ENCODE results near the gene LRRC8A.

LRRC8A gene

DNA sequence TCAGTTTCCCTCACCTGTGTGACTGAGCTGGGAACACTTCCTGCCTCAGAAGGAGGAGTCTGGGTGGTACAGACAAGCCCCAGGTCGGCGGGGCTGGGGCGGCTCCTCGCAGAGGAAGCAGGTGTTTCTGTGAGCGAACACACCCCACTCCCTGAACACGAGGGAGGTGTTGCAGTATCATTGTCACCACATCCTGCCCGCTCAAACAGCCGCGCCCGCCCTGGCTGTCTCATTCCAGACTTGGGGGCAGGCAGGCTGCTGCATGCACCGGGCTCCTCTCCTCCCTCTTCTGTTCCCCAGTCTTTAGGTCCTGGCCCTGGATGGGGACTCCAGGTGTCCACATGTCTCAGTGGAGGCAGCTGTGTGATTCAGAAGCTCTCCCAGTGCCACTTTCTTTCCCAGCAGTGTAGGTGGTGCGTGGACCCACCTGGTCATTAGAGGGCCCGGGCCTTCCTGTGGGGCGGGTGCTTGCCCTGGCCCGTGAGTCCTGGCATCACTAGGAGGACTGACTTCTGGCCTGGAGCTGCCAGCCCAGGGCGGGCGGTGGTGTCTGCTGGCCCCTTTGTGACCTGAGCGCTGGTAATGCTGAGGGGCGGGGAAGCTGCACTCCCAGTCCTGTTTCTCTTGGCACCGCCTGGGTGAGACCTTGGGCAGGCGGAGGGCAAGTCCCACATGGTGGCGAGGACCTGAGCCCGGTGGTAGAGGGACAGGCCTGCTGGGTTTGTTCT lies 20.6 kb downstream of the LRRC8A start:
- no peak overlapping the region for H3K9ac ChIP-seq (ENCODE audit: low read length)
- H4K91ac ChIP-seq (ENCODE audit: low read depth, low read length) = no peak overlapping the region
- H2BK120ac ChIP-seq (ENCODE audit: insufficient read depth, low read length, poor library complexity) = no peak overlapping the region
- no peaks in the 10 kb centered on the region for H3K79me1 ChIP-seq (ENCODE audit: low read length)
- WGBS (ENCODE audit: extremely low coverage, insufficient coverage, insufficient read length) = no CpG with 5 or more reads among the region's 23 CpGs
- H4K12ac ChIP-seq (ENCODE audit: low read depth, low read length) = no peak overlapping the region
- no peak overlapping the region for H3K18ac ChIP-seq (ENCODE audit: low read length)
- H3K4me2 ChIP-seq (ENCODE audit: low read length) = no peak overlapping the region
- DNase-seq = no peak
- no peaks in the 10 kb centered on the region for H3K79me2 ChIP-seq (ENCODE audit: control insufficient read depth, insufficient read depth, low read length, poor library complexity)
- no peak overlapping the region for H3K4me3 ChIP-seq (ENCODE audit: low read depth, low read length)
- H3K9me3 ChIP-seq (ENCODE audit: insufficient read depth, low read depth, low read length) = no peaks in the 10 kb centered on the region
- no peak overlapping the region for H2AK5ac ChIP-seq (ENCODE audit: low read length)
- H3K27ac ChIP-seq (ENCODE audit: low read depth, low read length) = no peak overlapping the region
- H3K14ac ChIP-seq (ENCODE audit: low read length) = no peak overlapping the region
- H2BK12ac ChIP-seq (ENCODE audit: low read length) = no peak overlapping the region
- no peak overlapping the region for H4K8ac ChIP-seq (ENCODE audit: low read depth, low read length)
- H2BK5ac ChIP-seq (ENCODE audit: low read depth, low read length, poor library complexity) = no peak overlapping the region
- no peak overlapping the region for H3K23ac ChIP-seq (ENCODE audit: low read length)
- H3K4ac ChIP-seq (ENCODE audit: low read depth, low read length) = no peak overlapping the region
- no peak overlapping the region for H2AFZ ChIP-seq (ENCODE audit: insufficient read depth, low read length, poor library complexity)
- H3K36me3 ChIP-seq (ENCODE audit: control insufficient read depth in 1 of 2, insufficient read depth in 2 of 2, low read length in 2 of 2) = peaks cover 36 to 46% of the 10 kb centered on the region in 2 experiments
- H3K27me3 ChIP-seq (ENCODE audit: insufficient read depth, low read length) = no peaks in the 10 kb centered on the region
- H3K4me1 ChIP-seq (ENCODE audit: control insufficient read depth in 1 of 2, insufficient read depth in 2 of 2, low read length in 2 of 2) = peaks cover 2 to 4% of the 10 kb centered on the region in 2 experiments

DNA sequence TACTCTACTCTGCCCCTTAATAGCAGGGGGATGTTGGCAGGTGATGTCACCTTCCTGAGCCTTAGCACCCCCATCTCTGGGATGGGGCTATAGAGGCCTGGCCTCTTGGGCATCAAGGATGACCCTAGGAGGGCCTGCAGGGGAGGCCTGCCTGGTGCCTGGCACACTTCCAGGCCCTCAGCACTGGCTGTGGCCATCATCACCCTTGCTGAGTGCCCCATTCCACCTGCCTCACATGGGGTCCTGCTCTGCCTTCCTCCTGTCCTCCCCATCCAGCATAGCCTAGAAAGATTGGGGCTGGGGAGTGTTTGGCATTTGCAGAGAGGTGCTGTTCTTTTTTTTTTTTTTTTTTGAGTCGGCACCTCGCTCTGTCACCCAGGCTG lies 21.1 kb downstream of the LRRC8A start:
- H2BK5ac ChIP-seq (ENCODE audit: low read depth, low read length, poor library complexity) = no peak overlapping the region
- DNase-seq = no peak

GRCh38 chr9:128903871-128904620 lies 22.1 kb downstream of the LRRC8A start:
- no peak overlapping the region for H3K18ac ChIP-seq (ENCODE audit: low read length)
- no peak overlapping the region for H3K4me3 ChIP-seq (ENCODE audit: low read depth, low read length)
- DNase-seq = no peak
- H3K4me2 ChIP-seq (ENCODE audit: low read length) = no peak overlapping the region
- H2BK5ac ChIP-seq (ENCODE audit: low read depth, low read length, poor library complexity) = no peak overlapping the region
- peaks cover 42 to 51% of the 10 kb centered on the region in 2 experiments for H3K36me3 ChIP-seq (ENCODE audit: control insufficient read depth in 1 of 2, insufficient read depth in 2 of 2, low read length in 2 of 2)
- H3K27ac ChIP-seq (ENCODE audit: low read depth, low read length) = no peak overlapping the region
- no peaks in the 10 kb centered on the region for H3K79me2 ChIP-seq (ENCODE audit: control insufficient read depth, insufficient read depth, low read length, poor library complexity)
- no peak overlapping the region for H4K8ac ChIP-seq (ENCODE audit: low read depth, low read length)
- H2AFZ ChIP-seq (ENCODE audit: insufficient read depth, low read length, poor library complexity) = no peak overlapping the region
- peaks cover 2 to 4% of the 10 kb centered on the region in 2 experiments for H3K4me1 ChIP-seq (ENCODE audit: control insufficient read depth in 1 of 2, insufficient read depth in 2 of 2, low read length in 2 of 2)
- H2BK12ac ChIP-seq (ENCODE audit: low read length) = no peak overlapping the region
- H3K27me3 ChIP-seq (ENCODE audit: insufficient read depth, low read length) = no peaks in the 10 kb centered on the region
- H3K14ac ChIP-seq (ENCODE audit: low read length) = no peak overlapping the region
- no peak overlapping the region for H3K4ac ChIP-seq (ENCODE audit: low read depth, low read length)
- H2AK5ac ChIP-seq (ENCODE audit: low read length) = no peak overlapping the region
- H4K12ac ChIP-seq (ENCODE audit: low read depth, low read length) = no peak overlapping the region
- H4K91ac ChIP-seq (ENCODE audit: low read depth, low read length) = no peak overlapping the region
- H3K9me3 ChIP-seq (ENCODE audit: insufficient read depth, low read depth, low read length) = peaks cover 5% of the 10 kb centered on the region
- H3K79me1 ChIP-seq (ENCODE audit: low read length) = no peaks in the 10 kb centered on the region
- H3K23ac ChIP-seq (ENCODE audit: low read length) = no peak overlapping the region
- H2BK120ac ChIP-seq (ENCODE audit: insufficient read depth, low read length, poor library complexity) = no peak overlapping the region
- no CpG with 5 or more reads among the region's 10 CpGs for WGBS (ENCODE audit: extremely low coverage, insufficient coverage, insufficient read length)
- no peak overlapping the region for H3K9ac ChIP-seq (ENCODE audit: low read length)

More for the DNA sequence above, 21.1 kb downstream of the LRRC8A start:
- Histone ChIP-seq H3K36me3 (ENCODE audit: control insufficient read depth in 1 of 2, insufficient read depth in 2 of 2, low read length in 2 of 2) (peaks cover 41 to 51% of the 10 kb centered on the region in 2 experiments), H3K4me2 (ENCODE audit: low read length) (no peak overlapping the region), H3K23ac (ENCODE audit: low read length) (no peak overlapping the region), H2AK5ac (ENCODE audit: low read length) (no peak overlapping the region), H3K79me1 (ENCODE audit: low read length) (no peaks in the 10 kb centered on the region), H3K14ac (ENCODE audit: low read length) (no peak overlapping the region), H3K4me1 (ENCODE audit: control insufficient read depth in 1 of 2, insufficient read depth in 2 of 2, low read length in 2 of 2) (peaks cover 2 to 4% of the 10 kb centered on the region in 2 experiments), H3K4ac (ENCODE audit: low read depth, low read length) (no peak overlapping the region), H3K4me3 (ENCODE audit: low read depth, low read length) (no peak overlapping the region), H4K91ac (ENCODE audit: low read depth, low read length) (no peak overlapping the region), H4K8ac (ENCODE audit: low read depth, low read length) (no peak overlapping the region), H3K27ac (ENCODE audit: low read depth, low read length) (no peak overlapping the region), H2BK120ac (ENCODE audit: insufficient read depth, low read length, poor library complexity) (no peak overlapping the region), H3K79me2 (ENCODE audit: control insufficient read depth, insufficient read depth, low read length, poor library complexity) (no peaks in the 10 kb centered on the region), H3K9me3 (ENCODE audit: insufficient read depth, low read depth, low read length) (peaks cover 3% of the 10 kb centered on the region), H4K12ac (ENCODE audit: low read depth, low read length) (no peak overlapping the region), H3K18ac (ENCODE audit: low read length) (no peak overlapping the region), H3K27me3 (ENCODE audit: insufficient read depth, low read length) (no peaks in the 10 kb centered on the region), H3K9ac (ENCODE audit: low read length) (no peak overlapping the region), H2BK12ac (ENCODE audit: low read length) (no peak overlapping the region), H2AFZ (ENCODE audit: insufficient read depth, low read length, poor library complexity) (no peak overlapping the region)
- WGBS (ENCODE audit: extremely low coverage, insufficient coverage, insufficient read length) = no CpG with 5 or more reads among the region's 2 CpGs

GRCh38 chr9:128905964-128906363 lies 24.0 kb downstream of the LRRC8A start:
- WGBS (ENCODE audit: extremely low coverage, insufficient coverage, insufficient read length) = no CpG with 5 or more reads among the region's 7 CpGs
- Histone ChIP-seq H3K27ac (ENCODE audit: low read depth, low read length) (no peak overlapping the region), H3K27me3 (ENCODE audit: insufficient read depth, low read length) (no peaks in the 10 kb centered on the region), H3K9ac (ENCODE audit: low read length) (no peak overlapping the region), H3K4me1 (ENCODE audit: control insufficient read depth in 1 of 2, insufficient read depth in 2 of 2, low read length in 2 of 2) (peaks cover 6 to 7% of the 10 kb centered on the region in 2 experiments), H3K4me2 (ENCODE audit: low read length) (no peak overlapping the region), H2AFZ (ENCODE audit: insufficient read depth, low read length, poor library complexity) (no peak overlapping the region), H4K91ac (ENCODE audit: low read depth, low read length) (no peak overlapping the region), H3K18ac (ENCODE audit: low read length) (no peak overlapping the region), H3K9me3 (ENCODE audit: insufficient read depth, low read depth, low read length) (peaks cover 5% of the 10 kb centered on the region), H3K36me3 (ENCODE audit: control insufficient read depth in 1 of 2, insufficient read depth in 2 of 2, low read length in 2 of 2) (peaks cover 58 to 63% of the 10 kb centered on the region in 2 experiments), H3K79me2 (ENCODE audit: control insufficient read depth, insufficient read depth, low read length, poor library complexity) (no peaks in the 10 kb centered on the region), H4K8ac (ENCODE audit: low read depth, low read length) (no peak overlapping the region), H3K79me1 (ENCODE audit: low read length) (no peaks in the 10 kb centered on the region), H3K23ac (ENCODE audit: low read length) (no peak overlapping the region), H2BK12ac (ENCODE audit: low read length) (no peak overlapping the region), H4K12ac (ENCODE audit: low read depth, low read length) (no peak overlapping the region), H3K4me3 (ENCODE audit: low read depth, low read length) (no peak overlapping the region), H2BK120ac (ENCODE audit: insufficient read depth, low read length, poor library complexity) (no peak overlapping the region), H2BK5ac (ENCODE audit: low read depth, low read length, poor library complexity) (no peak overlapping the region), H3K14ac (ENCODE audit: low read length) (no peak overlapping the region), H2AK5ac (ENCODE audit: low read length) (no peak overlapping the region), H3K4ac (ENCODE audit: low read depth, low read length) (no peak overlapping the region)
- no peak for DNase-seq
